ENCODE results near the gene MSH5.
"Not testable (repeated sequence)": the region's sequence is repeated elsewhere in the genome, so short reads cannot be mapped to it uniquely, and the experiment has no call there.

MSH5 gene

GRCh38 chr6:31778999-31779885 lies 39.4 kb downstream of the MSH5 start:
- no peak for DNase-seq (ENCODE audit: low read depth in 2 of 2)

- DNase-seq (ENCODE audit: low read depth in 2 of 2): no peak
These were observed 40.1 kb downstream of the MSH5 start for GRCh38 chr6:31779908-31780307.

DNA sequence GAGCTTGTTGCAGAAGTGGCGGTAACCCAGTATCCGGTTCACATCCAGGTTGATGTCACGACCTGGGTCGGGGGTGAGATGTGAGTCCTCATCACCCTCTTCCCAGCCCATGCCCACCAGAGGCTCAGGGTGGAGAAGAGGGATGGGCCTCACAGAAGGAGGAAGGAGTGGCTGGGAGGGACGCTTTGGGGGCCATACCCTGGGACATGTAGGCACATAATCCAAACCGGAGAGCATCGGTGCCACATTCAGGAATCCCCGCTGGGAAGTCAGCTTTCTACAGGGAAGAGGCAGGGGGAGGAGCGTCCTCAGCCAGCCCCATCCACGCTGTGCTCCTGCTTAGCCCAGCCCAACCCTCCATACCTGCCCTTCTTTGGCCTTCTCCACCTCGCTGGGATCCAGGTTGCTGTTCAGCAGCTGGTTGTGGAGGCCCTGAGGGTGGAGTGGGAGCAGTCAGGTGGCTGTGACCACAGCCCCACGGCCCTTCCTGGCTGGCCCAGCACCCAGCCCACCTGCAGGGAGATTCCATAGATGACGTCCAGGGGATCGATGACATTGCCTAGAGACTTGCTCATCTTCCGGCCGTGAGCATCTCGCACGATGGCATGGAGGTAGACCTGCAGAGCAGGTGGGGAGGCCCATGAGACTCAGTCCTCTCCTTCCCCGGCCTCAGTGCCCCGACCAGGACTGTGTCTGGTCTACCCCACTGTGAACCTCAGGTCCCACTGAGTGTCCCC lies 40.9 kb downstream of the MSH5 start:
- no peak for DNase-seq (ENCODE audit: low read depth in 2 of 2)

DNA sequence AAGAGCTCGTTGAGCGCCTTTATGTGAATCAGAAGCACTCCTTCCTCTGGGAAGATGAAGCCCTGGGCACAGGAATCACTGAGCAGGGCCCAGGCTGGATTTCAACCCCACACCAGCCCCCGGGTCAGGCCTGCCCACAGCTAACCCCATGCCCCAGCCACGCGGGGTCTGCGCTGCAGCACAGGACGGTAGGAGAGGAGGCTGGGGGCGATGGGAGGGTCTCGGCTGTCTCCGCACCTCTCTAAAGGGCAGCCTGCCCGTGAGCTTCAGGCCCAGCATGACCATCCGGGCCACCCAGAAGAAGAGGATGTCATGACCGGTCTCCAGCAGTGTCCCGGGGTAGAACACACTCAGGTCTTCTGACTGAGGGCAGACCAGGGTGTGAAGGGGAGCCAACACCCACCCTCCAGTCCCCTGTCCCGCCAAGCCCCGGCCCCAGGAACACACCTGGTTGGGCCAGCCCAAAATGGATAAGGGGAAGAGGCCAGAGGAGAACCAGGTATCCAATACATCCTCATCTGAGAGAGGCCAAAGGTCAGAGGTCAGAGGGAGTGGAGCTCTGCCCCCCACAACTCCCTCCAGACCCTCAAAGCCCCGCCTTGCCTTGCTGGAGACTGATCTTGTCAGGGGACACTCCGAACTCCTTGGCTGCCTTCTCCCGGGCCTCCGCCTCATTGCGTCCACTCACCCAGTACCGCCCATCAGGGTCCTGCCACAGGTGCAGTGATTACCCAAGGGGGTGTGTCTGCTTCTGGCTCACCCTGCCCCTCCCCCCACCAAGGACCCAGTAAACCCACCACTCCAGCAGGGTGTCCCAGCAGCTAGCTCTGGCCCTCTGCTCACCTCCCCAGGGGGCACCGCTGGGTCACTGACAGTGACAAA lies 41.7 kb downstream of the MSH5 start:
- no peak for DNase-seq (ENCODE audit: low read depth in 2 of 2)

GRCh38 chr6:31782126-31782855 lies 42.5 kb downstream of the MSH5 start:
- no peak for DNase-seq (ENCODE audit: low read depth in 2 of 2)

GRCh38 chr6:31784098-31784925 lies 44.5 kb downstream of the MSH5 start:
- no peak for DNase-seq (ENCODE audit: low read depth in 2 of 2)

- no peak for DNase-seq (ENCODE audit: low read depth in 2 of 2)
These were observed 45.7 kb downstream of the MSH5 start for GRCh38 chr6:31785475-31785874.

- no peak for DNase-seq (ENCODE audit: low read depth in 2 of 2)
These were observed 51.7 kb downstream of the MSH5 start for GRCh38 chr6:31791324-31792089.

GRCh38 chr6:31792090-31792374 lies 52.2 kb downstream of the MSH5 start:
- DNase-seq (ENCODE audit: low read depth in 2 of 2): no peak

GRCh38 chr6:31792761-31793171 lies 53.0 kb downstream of the MSH5 start:
- DNase-seq (ENCODE audit: low read depth in 2 of 2): no peak

DNA sequence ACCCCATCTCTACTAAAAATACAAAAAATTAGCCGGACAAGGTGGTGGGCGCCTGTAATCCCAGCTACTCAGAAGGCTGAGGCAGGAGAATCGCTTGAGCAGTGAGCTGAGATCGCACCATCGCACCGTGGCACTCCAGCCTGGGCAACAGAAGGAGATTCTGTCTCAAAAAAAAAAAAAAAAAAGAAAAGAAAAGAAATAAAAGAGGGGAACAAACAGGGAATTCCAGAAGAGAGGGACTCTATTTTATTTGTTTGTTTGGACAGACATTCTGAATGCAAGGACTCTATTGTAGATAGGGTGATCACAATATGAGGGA lies 54.1 kb downstream of the MSH5 start:
- DNase-seq (ENCODE audit: low read depth in 2 of 2): not testable (repeated sequence)

GRCh38 chr6:31794294-31794865 lies 54.6 kb downstream of the MSH5 start:
- no peak for DNase-seq (ENCODE audit: low read depth in 2 of 2)

DNA sequence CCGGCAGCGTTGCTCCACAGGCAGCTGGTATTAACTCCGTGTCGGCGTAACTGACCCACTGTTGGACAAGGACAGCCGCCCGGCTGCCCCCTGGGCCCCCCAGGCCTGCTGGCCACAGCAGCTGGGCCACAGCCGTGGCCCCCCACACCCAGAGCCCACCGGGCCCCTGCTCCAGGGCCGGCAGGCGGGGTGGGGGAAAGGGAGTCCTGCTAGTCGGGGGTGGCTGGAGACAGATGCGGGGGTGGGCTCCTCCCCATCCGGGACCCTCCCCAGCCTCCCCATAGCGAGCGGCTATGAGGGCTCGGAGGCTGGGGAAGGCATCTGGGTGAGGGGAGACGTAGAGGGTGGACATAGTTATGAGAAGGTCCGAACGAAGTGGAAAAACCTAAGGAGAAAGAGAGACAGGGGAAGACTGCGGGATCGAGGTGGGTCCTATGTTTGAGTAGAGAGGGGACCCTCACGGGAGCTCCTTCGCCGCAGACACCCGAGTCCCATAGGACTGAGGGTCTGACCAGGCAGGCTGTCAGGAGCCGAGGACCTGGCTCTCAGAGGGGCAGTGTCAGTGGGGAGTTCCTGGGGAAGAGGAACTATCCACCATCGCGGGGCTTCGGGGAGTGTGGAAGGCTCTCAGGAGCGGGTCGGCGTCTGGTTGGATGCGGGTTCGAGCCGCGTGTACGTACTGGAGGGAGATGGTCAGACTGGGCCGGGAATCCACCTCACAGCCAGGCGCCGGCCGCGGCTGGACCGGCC lies 55.2 kb downstream of the MSH5 start:
- no peak for DNase-seq (ENCODE audit: low read depth in 2 of 2)

DNA sequence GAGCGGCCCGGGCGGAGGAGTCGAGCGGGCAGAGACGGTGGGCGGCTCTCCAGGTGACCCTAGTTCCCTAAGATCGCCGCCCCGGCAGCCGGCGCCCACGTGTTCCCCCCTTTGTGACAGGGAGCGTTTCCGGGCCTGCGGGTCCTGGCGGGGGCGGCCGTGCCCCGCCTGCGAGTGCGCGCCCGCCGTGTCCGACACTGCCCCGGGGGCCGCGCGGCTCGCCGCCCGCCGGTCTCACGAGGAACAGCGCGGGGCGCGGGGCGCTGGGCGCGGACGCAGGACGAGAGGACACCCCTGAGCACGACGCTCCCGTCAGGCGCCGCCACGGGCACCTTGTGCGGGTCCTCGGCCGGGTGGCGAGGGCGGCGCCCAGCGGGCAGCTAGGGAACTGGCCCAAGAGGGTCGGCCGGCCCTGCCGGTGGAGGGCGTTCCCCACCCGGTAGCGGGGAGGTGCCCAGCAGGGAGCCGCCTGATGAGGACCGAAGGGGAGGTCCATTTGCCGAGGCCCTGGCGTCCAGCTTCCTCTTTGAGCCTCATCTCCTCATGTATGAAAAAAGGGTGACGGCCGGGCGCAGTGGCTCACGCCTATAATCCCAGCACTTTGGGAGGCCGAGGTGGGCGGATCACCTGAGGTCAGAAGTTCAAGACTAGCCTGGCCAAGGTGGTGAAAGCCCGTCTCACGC lies 56.0 kb downstream of the MSH5 start, which contains the start of gene VARS1:
Gene VARS1, minus strand, starts transcription at position 137 of the 683 bp plus-strand sequence. CDS start 535 bp downstream, outside the sequence.
- DNase-seq (ENCODE audit: low read depth in 2 of 2): peak; percentile 71 to 78

DNA sequence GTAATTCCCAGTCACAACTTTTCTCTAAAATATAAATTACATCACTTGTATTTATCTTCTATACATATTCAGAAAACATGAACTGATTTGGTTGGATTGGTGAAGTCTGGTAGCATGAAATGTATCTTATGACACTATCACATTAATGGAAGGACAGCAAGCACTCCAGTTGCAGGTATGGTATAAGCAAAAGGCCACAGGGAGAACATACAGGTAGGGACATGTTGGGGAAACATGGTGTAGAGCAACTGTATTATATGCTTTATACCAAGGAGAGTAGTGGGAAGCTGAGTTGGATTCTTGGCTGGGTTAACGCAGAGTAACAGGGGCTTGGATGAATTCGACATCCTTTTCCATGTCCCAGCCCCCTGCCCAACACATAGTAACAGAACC lies 57.2 kb downstream of the MSH5 start:
- DNase-seq (ENCODE audit: low read depth in 2 of 2): no peak

GRCh38 chr6:31797588-31797987 lies 57.8 kb downstream of the MSH5 start:
- no peak for DNase-seq (ENCODE audit: low read depth in 2 of 2)

- no peak for DNase-seq (ENCODE audit: low read depth in 2 of 2)
These were observed 60.0 kb downstream of the MSH5 start for GRCh38 chr6:31799781-31800180.
